Psoas muscle (tissue), 8 donors: Measurements from ENCODE around the gene OR6B1. TPM values are rescaled to one million over a fixed set of nuclear protein-coding genes. Genes with fewer than 3 reads are reported as not detected.
"Not testable (repeated sequence)": the region's sequence is repeated elsewhere in the genome, so short reads cannot be mapped to it uniquely, and the experiment has no call there.

Experiments used
- ATAC-seq, 4 donors: fragments of 200-7000 bp; cut with Tn5 transposase; one replicate each; pipeline ENCODE4 v1.9.1; 2020; ENCODE audit warnings: moderate library complexity in 3 of 4, mild to moderate bottlenecking in 2 of 4
- DNase-seq, 2 donors: peaks; one replicate each; pipeline ENCODE4 v3.0.0-alpha.2; 2020
- H3K27ac ChIP-seq: fragments of 200-600 bp; one replicate; pipeline ENCODE4 v1.8.0; 2022
- H3K27me3 ChIP-seq, 3 donors: fragments of 200-600 bp in 1 of 3; one replicate each; pipeline versions ENCODE4 v1.6.1 to v1.8.0; 2013 to 2022; ENCODE audit warnings: low read length in 2 of 3, mild to moderate bottlenecking in 2 of 3, moderate library complexity in 1 of 3; ENCODE audit not compliant: insufficient read depth in 3 of 3
- H3K36me3 ChIP-seq, 2 donors: fragments of 200-600 bp in 1 of 2; one replicate each; pipeline versions ENCODE4 v1.6.1 to v1.8.0; 2013 to 2022; ENCODE audit warnings: low read depth in 1 of 2, mild to moderate bottlenecking in 1 of 2, moderate library complexity in 1 of 2; ENCODE audit not compliant: insufficient read depth in 1 of 2
- H3K4me1 ChIP-seq: fragments of 200-600 bp; one replicate; pipeline ENCODE4 v1.8.0; 2022
- H3K4me3 ChIP-seq: fragments of 200-600 bp; one replicate; pipeline ENCODE4 v1.8.0; 2022; ENCODE audit warnings: mild to moderate bottlenecking
- H3K9me3 ChIP-seq: fragments of 200-600 bp; one replicate; pipeline ENCODE4 v1.8.0; 2022
- WGBS, 3 donors: extraction: QIAGEN DNeasy Blood & Tissue Kit; methylation state at CpG; one replicate each; pipeline versions ENCODE4 v1.1.6 to v1.1.7; 2013; 5-methylcytosine and 5-hydroxymethylcytosine counted together
- intact Hi-C, 2 donors: fragments of 100-400 bp; cut with DNase I; formaldehyde crosslinking; loops; one replicate each; pipeline versions ENCODE4 v1.11.0 to v1.14.2; 2022
- polyA plus RNA-seq, 3 donors: library from polyadenylated mRNA; stranded (reverse); fragments of 200-250 nt; gene quantifications; one replicate each; pipeline ENCODE4 v1.2.3, GENCODE V29; 2013
- total RNA-seq, 4 donors: library from RNA; stranded (reverse); fragmentation: NEBNext Ultra II Directional in 2 of 4; extraction: Animal tissue kit (Norgen Biotek cat#: 25700) in 2 of 4; gene quantifications; one replicate each; pipeline versions ENCODE4 v1.2.1 to v1.2.4, GENCODE V29; 2021 to 2023
- TF ChIP-seq, protein P1 (sequence below): fragments of 200-600 bp; IDR thresholded peaks from one replicate; pipeline ENCODE4 v1.8.0; 2022; ENCODE audit warnings: antibody characterized with exemption
- donor health status: healthy with polysubstance abuse.
- donor health status: DM: no; HTN: no; CAD: no; lungs with moderate emphysema.
- donor health status: Bipolar disorder and iron deficiency.
- donor health status: healthy.
- donor health status: DM: yes; HTN: yes; CAD: no.
- donor health status: DM: no; HTN: no; CAD: no.
- donor health status: DM: no; HTN: no; CAD: no.
- donor health status: DM: yes; HTN: yes; CAD: no.

OR6B1 gene
- total and polyA plus RNA-seq, 7 donors: not detected

DNA sequence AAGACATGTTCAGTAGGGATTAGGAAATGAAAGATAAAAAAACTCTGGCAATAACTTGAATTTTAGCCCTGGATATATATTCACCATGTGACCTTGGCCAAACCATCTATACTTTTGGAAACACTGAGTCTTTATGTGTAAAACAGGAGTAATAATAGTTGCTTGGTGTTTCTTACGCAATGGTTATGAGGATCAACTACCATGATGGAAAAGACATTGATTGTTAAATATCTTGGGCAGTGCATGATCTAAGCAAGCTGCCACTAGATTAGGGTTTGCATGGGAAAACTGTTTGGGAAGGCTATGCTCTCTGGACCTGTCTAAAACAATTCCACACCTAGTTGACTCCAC is 6.5 kb downstream of the OR6B1 start:
- Histone ChIP-seq H3K36me3 (no peaks in the 10 kb centered on the region), H3K9me3 (no peaks in the 10 kb centered on the region), H3K4me3 (no peak overlapping the region), H3K27ac (no peak overlapping the region), H3K27me3 (no peaks in the 10 kb centered on the region), H3K4me1 (no peaks in the 10 kb centered on the region)
- ATAC-seq (no peak), DNase-seq (no peak)
- intact Hi-C loops: no loop called here
- WGBS, 3 donors: 83 to 93% (median 88%) methylated on average over 1 of the region's 1 CpG
- TF ChIP-seq, protein P1, sequence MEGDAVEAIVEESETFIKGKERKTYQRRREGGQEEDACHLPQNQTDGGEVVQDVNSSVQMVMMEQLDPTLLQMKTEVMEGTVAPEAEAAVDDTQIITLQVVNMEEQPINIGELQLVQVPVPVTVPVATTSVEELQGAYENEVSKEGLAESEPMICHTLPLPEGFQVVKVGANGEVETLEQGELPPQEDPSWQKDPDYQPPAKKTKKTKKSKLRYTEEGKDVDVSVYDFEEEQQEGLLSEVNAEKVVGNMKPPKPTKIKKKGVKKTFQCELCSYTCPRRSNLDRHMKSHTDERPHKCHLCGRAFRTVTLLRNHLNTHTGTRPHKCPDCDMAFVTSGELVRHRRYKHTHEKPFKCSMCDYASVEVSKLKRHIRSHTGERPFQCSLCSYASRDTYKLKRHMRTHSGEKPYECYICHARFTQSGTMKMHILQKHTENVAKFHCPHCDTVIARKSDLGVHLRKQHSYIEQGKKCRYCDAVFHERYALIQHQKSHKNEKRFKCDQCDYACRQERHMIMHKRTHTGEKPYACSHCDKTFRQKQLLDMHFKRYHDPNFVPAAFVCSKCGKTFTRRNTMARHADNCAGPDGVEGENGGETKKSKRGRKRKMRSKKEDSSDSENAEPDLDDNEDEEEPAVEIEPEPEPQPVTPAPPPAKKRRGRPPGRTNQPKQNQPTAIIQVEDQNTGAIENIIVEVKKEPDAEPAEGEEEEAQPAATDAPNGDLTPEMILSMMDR: no peak

DNA sequence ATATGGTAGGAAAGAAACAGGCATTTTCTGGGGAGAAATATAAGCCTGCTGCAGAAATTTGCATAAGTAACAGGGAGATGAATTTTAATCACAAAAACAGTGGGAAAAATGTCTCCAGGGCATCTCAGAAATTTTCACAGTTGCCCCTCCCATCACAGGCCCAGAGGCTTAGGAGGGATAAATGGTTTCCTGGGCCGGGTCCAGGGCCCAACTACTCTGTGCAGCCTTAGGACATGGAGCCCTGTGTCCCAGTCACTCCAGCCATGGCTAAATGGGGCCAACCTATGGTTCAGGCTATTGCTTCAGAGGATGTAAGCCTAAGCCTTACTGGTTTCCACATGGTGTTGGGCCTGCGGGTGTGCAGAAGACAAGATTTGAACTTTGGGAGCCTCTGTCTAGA is 9.2 kb downstream of the OR6B1 start:
- Histone ChIP-seq H3K4me3 (no peak overlapping the region), H3K27me3 (no peaks in the 10 kb centered on the region), H3K9me3 (no peaks in the 10 kb centered on the region), H3K27ac (no peak overlapping the region), H3K4me1 (no peaks in the 10 kb centered on the region), H3K36me3 (no peaks in the 10 kb centered on the region)
- TF ChIP-seq, protein P1: no peak
- 73 to 87% (median 85%) methylated on average over 2 of the region's 2 CpGs for WGBS, 3 donors
- ATAC-seq (no peak), DNase-seq (no peak)
- intact Hi-C loops: no loop called here

DNA sequence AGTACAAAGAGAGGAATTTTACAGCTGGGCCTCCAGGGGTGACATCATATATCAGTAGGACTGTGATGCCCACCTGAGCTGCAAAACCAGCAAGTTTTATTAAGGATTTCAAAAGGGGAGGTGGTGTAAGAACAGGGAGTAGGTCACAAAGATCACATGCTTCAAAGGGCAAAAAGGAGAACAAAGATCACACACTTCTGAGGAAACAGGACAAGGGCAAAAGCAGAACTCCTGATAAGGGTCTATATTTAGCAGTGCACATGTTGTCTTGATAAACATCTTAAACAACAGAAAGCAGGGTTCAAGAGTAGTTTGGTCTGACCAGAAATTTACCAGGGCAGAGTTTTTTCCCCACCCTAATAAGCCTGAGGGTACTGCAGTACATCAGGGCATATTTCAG is 9.9 kb downstream of the OR6B1 start:
- ATAC-seq, H3K27me3 ChIP-seq, H3K9me3 ChIP-seq, H3K4me3 ChIP-seq, H3K27ac ChIP-seq, DNase-seq, H3K4me1 ChIP-seq, intact Hi-C loops, H3K36me3 ChIP-seq: not testable (repeated sequence)

DNA sequence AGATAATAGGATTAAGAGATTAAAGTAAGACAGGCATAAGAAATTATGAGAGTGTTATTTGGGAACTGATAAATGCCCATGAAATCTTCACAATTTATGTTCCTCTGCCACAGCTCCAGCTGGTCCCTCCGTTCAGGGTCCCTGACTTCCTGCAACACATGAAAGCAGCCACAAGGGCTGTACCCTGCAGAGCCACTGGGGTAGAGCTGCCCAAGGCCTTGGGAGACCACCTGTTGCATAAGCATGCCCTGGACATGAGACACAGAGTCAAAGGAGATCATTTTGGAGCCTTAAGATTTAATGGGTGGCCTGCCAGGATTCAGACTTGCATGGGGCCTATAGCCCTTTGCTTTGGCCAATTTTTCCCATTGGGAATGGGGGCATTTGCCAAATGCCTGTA is 10.7 kb downstream of the OR6B1 start:
- H3K27me3 ChIP-seq, H3K4me1 ChIP-seq, H3K9me3 ChIP-seq, DNase-seq, intact Hi-C loops, H3K27ac ChIP-seq, H3K36me3 ChIP-seq, H3K4me3 ChIP-seq, ATAC-seq: not testable (repeated sequence)
- WGBS, 3 donors: 26 to 50% (median 39%) methylated on average over 1 of the region's 1 CpG

DNA sequence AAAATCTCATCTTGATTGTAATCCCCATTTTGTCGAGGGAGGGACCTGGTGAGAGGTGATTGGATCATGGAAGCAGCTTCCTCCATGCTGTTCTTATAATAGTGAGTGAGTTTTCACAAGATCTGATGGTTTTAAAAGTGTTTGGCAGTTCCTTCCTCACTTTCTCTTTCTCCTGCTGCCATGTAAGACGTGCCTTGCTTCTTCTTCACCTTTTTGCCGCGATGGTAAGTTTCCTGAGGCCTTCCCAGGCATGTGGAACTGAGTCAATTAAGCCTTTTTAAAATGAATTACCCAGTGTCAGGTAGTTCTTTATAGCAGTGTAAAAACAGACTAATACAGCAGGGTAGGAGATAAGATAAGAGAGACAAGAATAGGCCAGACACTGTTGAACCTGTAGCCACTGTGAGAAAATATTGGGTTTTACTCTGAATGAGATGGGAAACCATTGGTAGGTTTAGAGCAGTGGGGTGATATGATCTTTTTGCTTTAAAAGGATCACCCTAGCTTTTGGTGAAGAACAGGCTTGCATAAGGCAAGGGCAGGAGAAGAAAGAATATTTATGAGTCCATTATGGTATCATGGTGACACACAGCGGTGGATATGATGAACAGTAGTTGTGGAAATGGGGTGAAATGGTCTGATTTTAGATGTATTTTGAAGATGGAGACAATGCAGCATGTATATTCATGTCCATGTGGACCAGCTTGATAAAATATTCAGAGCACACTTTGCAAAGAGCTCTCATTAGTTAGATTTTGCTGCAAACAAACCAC is 11.5 kb downstream of the OR6B1 start:
- H3K9me3 ChIP-seq: no peaks in the 10 kb centered on the region
- DNase-seq (no peak), ATAC-seq (no peak)
- 60 to 79% (median 77%) methylated on average over 5 of the region's 5 CpGs for WGBS, 3 donors
- TF ChIP-seq, protein P1: no peak
- H3K27ac ChIP-seq: no peak overlapping the region
- H3K4me3 ChIP-seq: no peak overlapping the region
- H3K36me3 ChIP-seq: no peaks in the 10 kb centered on the region
- no peaks in the 10 kb centered on the region for H3K4me1 ChIP-seq
- H3K27me3 ChIP-seq: no peaks in the 10 kb centered on the region
- intact Hi-C loops: no loop called here

DNA sequence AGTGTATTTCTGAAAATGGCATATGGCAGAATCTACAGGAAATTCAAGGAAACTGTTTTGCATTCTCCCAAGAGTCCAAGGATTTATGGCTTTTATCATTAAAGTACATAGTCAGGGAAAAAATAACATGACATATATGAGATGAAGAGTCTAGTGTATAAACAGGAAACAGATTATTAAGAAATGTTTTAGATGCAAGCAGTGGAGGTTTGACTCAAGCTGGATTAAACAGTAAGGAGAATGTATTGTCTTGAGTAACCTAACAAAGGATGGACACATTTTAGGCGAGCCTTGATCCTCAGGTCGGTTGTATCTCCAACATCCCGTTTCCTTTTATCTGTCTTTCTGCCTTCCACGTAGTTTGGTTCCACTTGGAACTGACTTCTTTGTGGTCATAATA is 17.9 kb downstream of the OR6B1 start:
- intact Hi-C loops: no loop called here
- Histone ChIP-seq H3K27ac (no peak overlapping the region), H3K4me1 (no peaks in the 10 kb centered on the region), H3K27me3 (no peaks in the 10 kb centered on the region), H3K36me3 (no peaks in the 10 kb centered on the region), H3K4me3 (no peak overlapping the region), H3K9me3 (no peaks in the 10 kb centered on the region)
- no peak for ATAC-seq
- TF ChIP-seq, protein P1: no peak
- WGBS, 3 donors: 65 to 85% (median 73%) methylated on average over 4 of the region's 4 CpGs
- no peak for DNase-seq
